SH-SY5Y (cell line): ENCODE results near the gene HAUS2.

Experiments used
- GATA2 ChIP-seq: IDR thresholded peaks from 2 replicates; pipeline ENCODE4 v1.6.1; 2011; ENCODE audit warnings: mild to moderate bottlenecking, low read depth, low read length
- GATA3 ChIP-seq: IDR thresholded peaks from 2 replicates; pipeline ENCODE4 v1.6.1; 2011; ENCODE audit warnings: low read depth, mild to moderate bottlenecking, low read length, moderate library complexity

HAUS2 gene

DNA sequence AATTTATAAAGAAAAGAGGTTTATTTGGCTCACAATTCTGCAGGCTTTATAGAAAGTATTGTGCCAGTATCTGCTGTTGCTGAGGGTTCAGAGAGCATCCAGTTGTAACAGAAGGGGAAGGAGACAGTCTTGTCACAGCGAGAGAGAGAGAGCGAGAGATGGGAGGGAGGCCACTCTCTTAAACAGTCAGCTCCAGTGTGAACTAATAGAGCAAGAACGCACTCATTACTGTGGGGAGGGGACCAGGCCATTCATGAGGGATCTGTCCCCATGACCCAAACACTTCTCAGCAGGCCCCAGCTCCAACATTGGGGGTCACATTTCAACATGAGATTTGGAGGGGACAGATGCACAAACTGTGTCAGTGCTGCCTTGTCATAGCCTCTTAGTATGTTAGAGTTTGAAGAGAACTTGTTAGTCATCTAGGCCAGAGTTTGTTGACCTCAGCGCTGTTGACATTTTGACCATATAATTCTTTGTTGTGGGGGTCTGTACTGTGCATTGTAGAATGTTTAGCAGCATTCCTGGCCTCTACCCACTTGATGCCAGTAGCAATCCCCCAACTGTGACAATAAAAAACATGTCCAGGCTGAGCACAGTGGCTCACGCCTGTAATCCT is 42.1 kb downstream of the HAUS2 start:
- TF ChIP-seq GATA3 (no peak), GATA2 (no peak)

GRCh38 chr15:42591238-42591934 is 42.7 kb downstream of the HAUS2 start:
- TF ChIP-seq GATA3 = no peak
- no peak for TF ChIP-seq GATA2

DNA sequence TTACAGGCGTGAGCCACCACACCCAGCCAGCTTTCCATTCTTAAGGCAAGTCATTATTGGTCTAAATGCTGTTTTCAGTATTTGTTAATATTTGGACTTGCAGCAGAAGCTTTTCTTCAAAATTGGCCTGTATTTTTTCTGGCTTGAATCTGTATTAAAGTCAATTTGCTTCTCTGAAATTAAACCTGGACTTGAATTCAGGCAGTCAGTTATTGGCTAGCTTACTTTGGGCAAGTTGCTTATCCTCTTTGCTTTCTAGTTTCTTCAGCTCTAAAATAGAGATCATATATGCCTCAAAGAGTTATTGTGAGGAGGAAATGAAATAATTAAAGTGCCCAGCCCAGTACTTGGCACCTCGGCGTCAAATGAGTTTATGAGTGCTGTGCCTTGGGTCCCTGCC is 44.1 kb downstream of the HAUS2 start:
- TF ChIP-seq GATA3 (no peak), GATA2 (no peak)

GRCh38 chr15:42593143-42593542 is 44.5 kb downstream of the HAUS2 start:
- TF ChIP-seq GATA3 = no peak
- no peak for TF ChIP-seq GATA2

GRCh38 chr15:42594095-42594494 is 45.5 kb downstream of the HAUS2 start:
- TF ChIP-seq GATA3 (no peak), GATA2 (no peak)

- TF ChIP-seq GATA2 (no peak), GATA3 (no peak)
Measured at GRCh38 chr15:42595626-42596240, 47.1 kb downstream of the HAUS2 start.

DNA sequence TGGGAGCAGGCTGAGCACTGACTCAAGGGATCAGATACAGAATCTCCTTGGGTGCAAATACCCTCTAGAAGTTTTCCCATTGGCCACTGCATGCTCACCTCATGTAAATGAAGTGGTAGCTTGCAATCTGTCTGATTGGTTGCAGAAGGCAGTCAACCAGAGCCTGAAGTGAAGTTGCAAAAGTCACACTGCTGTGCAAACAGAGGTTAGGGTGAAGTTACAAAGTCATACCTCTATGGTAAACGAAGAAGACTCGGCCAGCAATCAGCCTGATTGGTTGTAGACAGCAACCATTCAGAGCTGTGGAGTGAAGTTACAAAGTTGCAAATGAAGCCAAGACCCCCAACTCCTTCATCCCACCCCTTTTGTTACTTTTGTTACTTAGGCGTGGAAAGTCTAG is 53.9 kb downstream of the HAUS2 start:
- TF ChIP-seq GATA3 (no peak), GATA2 (no peak)

- no peak for TF ChIP-seq GATA2
- no peak for TF ChIP-seq GATA3
Measured at GRCh38 chr15:42603978-42604377, 55.3 kb downstream of the HAUS2 start.

DNA sequence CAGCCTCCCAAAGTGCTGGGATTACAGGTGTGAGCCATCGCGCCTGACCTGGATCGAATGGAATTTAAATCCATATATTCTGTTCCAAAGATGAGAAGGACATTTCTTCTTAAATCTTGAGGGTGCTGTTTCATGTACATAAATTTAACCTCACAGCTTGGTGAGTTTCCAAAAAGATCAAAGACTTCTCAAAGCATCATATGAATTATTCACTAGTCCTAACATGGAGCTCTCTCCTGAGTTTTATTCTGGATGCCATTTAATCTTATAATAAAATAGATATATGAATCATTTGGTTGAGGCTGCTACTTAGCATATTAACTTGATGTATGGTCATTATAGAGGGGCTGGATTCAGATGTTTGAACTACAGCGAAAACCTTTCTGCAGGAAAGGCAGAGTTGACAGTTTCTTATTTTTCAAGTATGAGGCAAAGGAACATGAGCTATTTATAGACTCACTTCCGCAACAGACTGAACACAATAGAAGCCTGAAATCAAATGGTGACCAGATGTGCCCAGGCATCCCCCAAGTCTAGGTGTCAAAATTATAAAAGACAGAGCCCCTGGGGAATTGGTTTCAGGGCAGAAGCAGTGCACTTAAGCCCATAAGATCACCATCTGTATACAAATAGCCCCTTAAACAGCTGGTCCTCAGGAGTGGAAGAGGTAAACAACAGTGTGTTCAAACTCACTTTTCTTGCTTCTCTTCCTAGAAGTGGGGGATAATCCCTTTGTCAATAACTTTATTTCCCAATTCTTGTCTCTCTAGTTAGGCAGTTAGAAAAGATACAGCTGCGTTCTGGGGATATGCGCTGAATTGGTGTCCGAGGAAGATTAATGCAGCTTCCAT is 56.5 kb downstream of the HAUS2 start:
- no peak for TF ChIP-seq GATA3
- no peak for TF ChIP-seq GATA2

DNA sequence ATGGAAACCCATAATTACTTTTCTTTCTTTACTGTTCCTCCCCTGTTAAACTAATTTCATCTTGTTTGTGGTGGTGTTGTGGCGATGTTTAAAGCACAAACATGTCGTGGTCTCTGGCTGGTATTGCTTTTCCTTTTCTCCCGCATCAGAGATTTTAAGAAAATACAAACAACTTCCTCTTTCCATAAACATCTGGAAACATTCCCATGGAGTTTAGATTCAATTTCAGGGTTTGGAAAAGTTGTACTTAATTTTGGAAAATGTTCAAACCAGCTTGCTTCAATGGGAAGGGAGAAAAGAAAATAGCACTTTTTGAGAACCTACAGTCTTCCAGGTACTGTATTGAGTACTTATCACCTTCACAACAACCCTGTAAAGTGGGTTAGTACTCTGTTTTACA is 57.2 kb downstream of the HAUS2 start:
- TF ChIP-seq GATA3 = no peak
- TF ChIP-seq GATA2 = no peak

DNA sequence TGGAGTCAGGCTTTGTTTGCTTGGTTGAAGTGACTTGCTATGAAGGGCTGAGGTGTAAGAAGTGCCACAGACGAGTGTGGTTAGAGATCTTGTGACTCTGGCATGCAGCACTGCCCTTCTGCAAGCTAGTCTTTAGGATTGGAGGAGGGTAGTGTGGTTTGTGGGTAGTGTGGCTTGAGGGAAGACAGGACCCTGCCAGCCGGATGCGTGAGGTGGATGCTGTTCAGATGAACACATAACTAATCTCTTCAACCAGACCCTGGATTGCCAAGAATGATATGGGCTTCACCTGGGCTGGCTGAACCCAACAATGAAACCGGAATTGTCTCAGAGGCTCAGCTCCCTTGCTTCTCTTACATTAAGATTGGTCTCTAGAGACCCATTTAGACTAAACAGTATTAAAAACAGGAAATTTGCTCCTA is 59.5 kb downstream of the HAUS2 start:
- no peak for TF ChIP-seq GATA2
- no peak for TF ChIP-seq GATA3

DNA sequence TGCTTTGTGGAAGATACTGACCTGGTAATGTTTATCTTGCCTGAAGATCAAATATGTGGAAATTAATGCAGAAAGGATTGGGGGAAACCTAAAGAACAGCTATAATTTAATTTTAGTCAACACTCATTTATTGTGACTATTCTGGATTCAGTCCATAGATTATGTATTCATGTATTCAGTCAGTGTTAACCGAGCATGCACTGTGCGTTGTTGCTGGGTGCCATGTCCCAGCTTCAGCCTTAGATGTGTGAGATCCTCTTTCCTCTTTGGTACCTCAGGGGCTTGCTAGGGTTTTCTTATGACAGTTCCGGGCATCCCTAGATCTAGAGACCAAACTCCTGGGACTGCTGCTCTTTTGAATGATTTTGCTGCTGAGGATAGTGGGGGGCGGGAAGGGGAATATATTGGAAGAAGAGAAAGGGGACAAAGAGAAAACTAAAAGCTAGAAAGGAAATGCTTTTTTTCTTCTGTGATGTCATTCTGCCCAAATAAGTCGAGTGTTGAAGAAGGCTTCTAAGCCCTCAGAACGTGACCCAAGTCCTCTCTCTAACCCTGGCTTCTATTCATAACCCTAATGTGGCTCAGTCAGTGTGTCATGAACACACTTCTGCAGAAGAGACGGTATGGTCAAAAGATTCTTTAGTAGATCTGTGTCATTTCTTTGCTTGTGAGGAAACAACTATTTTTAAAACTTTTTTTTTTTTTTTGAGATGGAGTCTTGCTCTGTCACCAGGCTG is 60.3 kb downstream of the HAUS2 start:
- no peak for TF ChIP-seq GATA3
- TF ChIP-seq GATA2 = no peak

DNA sequence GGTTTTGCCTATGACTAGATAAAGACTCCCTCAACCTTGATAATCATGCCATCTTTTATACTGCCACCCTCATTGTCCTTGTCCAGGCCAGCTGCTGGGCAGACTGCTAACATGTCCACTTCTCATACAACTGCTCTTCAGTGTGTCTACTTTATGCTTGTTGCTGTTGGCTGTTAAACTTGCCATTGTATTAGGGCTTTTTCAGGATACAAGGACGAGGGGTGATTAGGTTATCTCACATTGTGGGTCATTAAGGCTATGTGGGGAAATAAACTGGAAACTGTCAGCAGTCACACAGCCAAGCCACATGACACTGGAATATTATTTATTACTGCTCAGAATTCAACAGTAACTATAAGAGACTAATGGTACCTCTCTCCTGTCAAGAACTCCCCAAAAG is 62.9 kb downstream of the HAUS2 start:
- TF ChIP-seq GATA3 = no peak
- no peak for TF ChIP-seq GATA2
